GM21526 (cell line): ENCODE measurements around the gene IL1RAPL2.
"Not testable (repeated sequence)": the region's sequence is repeated elsewhere in the genome, so short reads cannot be mapped to it uniquely, and the experiment has no call there.

Source experiments
- ATAC-seq: cut with Tn5 transposase; IDR thresholded peaks from one replicate; pipeline ENCODE4 v1.9.1; 2021; ENCODE audit warnings: moderate library complexity; ENCODE audit not compliant: unreplicated experiment, low FRiP score

IL1RAPL2 gene

DNA sequence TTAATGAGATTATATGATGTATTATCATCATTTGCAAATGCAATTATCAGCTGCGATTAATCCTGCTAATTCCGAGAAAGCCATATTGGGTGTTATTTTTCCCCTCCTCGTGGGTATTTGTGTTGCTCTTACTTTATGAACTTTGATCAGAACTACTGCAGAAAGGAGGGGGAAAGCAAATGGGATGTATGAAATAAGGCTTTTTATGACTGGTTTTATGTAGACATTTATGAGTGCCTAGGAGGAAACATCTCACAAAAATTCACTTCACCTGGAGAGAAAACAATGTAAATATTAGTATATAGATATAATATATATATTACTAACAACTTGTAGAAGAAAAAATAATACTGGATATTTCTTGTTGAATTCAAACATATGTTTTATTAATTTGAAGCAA lies 440.1 kb downstream of the IL1RAPL2 start:
- ATAC-seq: no peak

DNA sequence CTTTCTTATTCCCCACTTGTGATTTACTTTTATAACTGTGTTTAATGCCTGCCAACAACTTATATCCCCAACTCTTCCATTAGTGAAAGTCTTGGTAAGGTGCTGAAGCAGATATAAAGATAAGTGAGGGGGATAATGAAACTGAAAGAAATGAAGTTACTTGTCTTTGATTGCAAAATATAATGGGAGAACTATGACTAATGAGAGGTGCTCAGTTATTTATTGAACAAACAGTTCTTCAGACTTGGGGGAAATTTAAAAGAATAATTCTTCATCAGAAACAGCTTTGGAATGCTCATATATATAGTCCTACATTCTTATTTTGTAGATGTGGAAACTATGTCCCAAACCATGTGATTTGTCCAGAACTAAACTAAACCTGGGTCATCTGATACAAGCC lies 441.0 kb downstream of the IL1RAPL2 start:
- no peak for ATAC-seq

DNA sequence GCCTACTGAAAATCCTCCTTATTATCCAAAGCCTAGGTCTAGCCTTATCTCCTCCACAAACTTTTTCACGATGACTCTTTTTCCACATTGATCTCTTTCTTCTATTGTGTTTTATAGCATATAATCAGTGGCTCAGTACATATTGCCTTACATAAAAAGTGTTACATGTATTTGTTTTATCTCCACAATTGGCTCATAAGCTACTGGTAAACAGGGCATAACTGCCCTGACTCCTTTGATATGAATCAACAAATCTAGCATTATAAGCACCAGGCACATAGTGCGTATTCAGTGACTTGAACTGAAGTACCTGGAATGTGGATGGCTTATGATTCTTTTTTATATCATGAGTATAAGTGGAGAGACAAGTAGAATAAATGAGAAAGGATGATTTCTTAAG lies 447.7 kb downstream of the IL1RAPL2 start:
- ATAC-seq: no peak

DNA sequence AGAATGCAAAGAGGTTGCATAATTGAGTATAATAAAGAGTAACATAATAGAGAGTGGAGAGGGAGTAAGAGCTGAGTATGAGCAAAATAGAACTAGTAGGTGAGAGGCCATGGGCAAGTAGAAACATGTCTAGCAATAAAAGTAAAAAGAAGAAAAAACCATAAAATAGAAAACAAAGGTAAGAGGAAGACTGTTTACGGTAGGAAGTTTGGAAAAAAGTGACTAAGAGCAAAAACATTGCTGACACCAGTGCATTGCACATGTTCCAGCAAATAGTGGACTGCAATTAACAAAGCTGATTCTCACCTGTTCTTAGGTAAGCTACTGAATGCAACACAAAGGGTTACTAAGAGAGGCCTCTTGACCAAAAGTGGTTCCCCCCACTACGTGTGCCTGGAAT lies 451.6 kb downstream of the IL1RAPL2 start:
- ATAC-seq: no peak

DNA sequence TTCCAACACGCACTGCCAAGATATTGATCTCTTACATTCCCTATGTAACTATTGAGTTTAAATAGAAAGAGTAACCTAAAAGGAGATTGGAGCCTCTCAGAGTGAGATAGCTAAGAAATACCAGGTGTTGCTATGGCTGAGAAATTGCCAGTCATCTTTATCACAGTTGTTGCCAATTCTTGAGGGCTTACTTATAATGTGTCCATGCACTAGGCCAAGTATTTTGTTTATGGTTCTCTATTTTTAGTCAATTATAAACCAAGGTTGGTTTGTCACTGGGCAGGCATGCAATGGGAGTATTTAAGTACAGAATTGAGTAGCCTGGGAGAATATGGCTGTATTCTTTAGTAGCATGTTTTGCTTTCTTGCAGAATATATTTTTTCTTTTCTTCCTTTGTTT lies 452.9 kb downstream of the IL1RAPL2 start:
- no peak for ATAC-seq

DNA sequence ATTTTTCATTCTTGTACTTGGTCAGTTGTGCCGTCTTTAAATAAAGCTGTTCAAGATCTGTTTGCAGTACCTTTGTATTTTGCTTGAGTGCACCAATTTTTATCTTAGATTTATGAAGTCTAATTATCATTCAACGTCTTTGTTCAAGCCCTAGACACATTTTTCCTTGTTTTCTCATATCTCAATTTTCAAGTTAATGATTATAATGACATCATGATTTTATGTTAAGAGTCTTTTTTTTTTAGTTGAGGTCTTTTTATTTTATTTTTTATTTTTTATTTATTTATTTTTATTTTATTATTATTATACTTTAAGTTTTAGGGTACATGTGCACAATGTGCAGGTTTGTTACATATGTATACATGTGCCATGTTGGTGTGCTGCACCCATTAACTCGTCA lies 463.0 kb downstream of the IL1RAPL2 start:
- not testable (repeated sequence) for ATAC-seq

DNA sequence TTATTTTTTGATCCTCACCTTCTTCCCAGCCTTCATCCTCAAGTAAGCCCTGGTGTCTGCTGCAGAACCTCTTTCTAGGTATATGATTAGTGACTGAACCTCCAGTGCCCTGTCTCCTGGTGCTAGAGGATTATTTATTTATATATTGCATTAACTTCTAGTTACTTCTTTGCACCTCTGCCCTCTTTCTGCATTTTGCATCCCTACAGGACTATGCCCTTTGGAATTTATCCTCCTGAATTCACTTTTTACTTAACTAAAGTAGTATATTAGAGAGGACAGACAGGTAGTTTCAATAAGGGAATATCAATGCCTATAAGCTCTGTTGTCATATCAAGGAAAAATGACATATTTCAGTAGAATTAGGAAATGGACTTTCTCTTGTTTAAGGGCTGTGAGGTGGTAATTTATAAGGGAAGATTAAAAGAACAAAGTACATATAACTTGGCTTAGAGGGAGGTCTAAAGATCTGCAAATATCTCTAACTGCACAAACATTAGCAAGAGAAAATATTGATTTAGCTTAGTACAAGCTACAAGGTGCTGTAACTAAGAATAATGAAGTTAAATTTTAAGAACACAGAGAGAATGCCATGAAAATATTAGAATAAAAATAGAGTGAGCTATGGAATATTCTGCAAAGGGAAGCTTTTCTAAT lies 472.8 kb downstream of the IL1RAPL2 start:
- ATAC-seq: no peak

DNA sequence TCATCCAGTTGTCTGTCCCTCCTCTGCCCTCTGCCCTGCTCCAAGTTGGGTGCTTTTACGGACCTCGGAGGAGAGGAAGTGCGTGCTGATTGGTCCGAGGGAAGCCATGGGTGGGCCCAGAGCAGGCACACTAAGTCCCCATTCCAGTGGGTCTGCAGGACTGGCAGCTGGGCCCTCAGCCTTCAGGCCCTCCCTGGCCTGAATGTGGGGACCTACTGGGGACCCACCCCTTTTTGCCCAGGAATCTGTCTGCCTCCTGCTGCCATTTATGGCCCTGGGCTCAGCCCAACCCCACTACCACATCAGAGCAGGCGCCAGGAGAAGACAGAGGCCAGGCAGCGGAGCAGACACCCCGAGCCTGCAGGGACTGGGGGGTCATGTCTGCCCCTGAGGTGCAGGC lies 484.9 kb downstream of the IL1RAPL2 start:
- ATAC-seq: no peak

DNA sequence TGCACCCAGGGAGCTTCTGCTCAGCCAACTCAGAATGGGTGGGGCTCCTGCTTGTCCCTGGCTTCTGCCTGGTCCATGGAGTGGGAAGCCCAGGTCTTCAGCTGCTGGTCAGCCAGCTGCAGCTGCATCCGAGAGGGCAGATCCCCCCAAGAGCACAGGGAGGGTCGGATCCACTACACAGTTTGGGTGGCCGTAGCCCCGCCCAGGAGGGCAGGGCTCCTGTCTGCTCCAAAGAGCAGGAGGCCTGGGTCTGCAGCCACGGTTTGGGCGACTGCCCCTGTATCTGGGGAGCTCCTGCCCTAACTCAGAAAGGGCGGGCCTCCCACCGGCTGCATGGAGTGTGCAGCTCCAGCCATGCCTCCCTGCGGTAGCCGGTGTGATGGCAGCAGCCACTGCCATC lies 485.4 kb downstream of the IL1RAPL2 start:
- no peak for ATAC-seq

DNA sequence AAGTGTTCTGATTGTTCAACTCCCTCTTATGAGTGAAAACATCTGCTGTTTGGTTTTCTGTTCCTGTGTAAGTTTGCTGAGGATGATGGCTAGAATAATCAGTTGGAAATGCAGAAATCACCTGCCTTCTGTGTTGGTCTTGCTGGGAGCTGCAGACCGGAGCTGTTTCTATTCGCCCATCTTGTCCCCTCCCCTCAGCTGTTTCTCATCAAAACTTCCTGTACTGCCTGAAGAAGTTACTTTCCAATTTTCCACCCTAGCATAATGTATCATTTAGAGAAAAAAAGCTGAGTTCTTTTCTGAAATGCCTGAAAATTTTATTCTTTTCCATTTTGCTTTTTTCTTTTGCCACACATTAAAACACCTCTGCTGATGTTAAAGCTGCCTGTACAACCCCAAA lies 486.9 kb downstream of the IL1RAPL2 start:
- ATAC-seq: no peak

DNA sequence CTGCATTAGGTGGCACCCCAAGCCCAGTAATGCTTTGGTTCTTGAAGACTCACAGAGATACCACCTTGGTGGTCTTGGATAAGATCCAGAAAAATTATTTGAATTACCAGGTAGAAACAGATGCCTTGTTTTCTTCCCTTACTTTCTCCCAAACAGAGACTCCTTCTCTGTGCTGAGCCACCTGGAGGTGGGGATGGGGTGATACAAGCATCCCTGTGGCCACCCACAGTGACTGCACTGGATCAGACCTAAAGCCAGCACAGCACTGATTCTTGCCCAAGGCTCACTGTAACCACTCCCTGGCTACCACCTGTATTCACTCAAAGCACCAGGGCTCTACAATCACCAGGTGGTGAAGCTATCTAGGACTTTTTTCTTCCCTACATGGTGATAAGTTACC lies 497.7 kb downstream of the IL1RAPL2 start:
- no peak for ATAC-seq

DNA sequence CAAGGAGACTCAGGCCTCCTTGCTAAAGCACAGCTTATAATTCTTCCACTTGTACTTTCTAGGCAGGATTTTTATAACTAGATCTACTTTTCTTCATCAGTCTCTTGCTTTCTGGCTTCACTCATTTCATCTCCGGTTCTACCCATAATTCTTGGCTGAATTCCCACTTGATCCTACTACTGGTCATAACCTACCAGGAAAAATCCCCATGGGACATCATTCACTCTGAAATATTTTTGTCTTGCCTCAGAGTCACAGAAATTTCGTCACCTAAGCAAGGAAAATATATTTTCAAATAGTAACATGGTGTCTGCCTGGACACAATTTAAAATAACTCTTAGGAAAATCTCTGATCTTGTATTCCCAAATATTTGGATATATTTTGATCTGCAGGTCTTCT lies 532.2 kb downstream of the IL1RAPL2 start:
- ATAC-seq: no peak

DNA sequence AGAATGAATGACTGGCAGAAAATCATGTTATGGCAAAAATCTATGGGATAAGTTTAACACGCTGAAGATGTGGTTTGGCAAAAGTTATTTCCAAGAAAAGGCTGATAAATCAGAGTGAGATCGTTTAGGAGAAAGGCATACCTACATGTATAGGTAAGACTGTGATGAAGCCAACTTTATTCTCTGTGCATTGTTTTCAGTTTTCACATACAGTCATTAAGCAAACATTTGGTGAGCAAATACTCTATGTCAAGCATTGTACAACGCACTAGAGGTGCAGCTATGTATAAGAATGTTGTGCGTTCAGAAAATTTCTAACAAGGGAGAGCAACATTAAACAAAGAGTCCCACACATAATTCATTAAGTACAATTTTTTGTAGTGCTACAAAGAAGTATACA lies 532.8 kb downstream of the IL1RAPL2 start:
- no peak for ATAC-seq

DNA sequence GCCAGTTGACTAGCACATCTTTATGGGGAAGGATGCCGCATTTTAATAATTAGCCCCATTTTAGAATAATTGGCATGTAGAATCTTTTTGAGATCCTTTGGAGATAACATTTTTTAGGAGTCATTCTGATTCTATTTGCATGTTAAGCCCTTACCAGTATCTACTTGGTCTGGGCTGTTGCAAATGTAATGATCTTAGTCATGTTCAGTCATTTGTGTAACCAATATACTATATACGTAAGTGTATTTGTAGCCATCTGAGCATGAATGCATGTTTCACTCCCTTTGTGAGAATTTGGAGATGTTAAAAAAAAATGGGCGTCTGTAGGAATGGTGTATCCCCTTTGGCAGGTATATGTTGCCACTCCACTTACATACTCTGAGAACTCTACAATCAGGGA lies 535.4 kb downstream of the IL1RAPL2 start:
- no peak for ATAC-seq

DNA sequence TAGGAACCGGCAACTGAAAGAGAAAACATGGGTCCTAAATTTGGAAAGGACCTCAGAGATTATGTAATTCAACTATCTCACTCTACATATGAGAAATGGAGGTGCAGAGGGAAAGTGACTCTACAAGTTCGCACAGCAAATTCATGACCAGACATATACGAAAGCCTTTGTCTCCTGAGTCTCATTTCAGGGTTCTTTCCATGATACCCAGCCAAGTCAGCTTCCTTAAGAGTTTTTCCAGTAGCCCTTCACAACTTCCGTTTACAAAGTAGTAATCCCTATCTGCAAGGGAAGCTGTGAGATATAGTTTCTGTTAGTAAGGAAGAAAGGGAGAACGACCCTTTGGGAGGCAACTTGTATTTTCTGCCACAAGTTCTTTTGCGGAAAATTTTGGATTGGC lies 543.9 kb downstream of the IL1RAPL2 start:
- no peak for ATAC-seq

DNA sequence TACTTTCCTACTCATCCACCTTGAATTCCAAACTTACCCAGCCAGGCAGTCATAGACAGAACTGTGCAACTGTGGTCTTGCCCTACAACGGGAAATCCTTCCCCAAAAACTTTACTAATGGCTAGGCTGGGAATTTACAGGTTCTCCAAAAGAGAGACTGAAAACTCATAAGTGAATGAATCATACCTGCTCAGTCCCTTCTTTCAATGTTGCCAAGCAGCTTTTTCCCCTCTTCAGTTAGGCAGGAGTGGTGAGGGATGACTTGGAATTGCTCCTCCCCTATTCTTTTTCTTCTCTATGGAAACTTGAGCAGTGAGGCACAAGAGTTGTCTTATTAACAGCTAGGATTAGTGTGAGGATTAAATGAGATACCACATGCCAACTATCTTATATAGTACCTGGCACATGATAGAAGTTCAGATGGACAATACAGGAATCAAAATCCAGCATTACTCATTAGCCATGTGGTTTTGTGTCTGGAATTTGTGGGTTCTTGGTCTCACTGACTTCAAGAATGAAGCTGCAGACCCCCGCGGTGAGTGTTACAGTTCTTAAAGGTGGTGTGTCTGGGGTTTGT lies 548.6 kb downstream of the IL1RAPL2 start:
- ATAC-seq: no peak

DNA sequence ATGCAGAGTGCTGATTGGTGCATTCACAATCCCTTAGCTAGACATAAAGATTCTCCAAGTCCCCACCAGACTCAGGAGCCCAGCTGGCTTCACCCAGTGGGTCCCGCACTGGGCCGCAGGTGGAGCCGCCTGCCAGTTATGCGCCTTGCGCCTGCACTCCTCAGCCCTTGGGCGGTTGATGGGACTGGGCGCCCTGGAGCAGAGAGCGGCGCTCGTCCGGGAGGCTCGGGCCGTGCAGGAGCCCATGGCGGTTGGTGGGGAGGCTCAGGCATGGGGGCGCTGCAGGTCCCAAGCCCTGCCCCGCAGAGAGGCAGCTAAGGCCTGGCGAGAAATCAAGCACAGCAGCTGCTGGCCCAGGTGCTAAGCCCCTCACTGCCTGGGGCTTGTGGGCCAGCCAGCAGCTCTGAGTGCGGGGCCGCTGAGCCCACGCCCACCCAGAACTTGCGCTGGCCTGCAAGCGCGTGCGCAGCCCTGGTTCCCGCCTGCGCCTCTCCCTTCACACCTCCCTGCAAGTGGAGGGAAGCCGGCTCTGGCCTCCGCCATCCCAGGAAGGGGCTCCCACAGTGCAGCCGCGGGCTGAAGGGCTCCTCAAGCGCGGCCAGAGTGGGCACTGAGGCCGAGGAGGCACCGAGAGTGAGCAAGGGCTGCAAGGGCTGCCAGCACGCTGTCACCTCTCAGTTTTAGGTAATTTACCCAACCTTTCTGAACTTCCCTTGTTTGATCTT lies 549.8 kb downstream of the IL1RAPL2 start:
- not testable (repeated sequence) for ATAC-seq

DNA sequence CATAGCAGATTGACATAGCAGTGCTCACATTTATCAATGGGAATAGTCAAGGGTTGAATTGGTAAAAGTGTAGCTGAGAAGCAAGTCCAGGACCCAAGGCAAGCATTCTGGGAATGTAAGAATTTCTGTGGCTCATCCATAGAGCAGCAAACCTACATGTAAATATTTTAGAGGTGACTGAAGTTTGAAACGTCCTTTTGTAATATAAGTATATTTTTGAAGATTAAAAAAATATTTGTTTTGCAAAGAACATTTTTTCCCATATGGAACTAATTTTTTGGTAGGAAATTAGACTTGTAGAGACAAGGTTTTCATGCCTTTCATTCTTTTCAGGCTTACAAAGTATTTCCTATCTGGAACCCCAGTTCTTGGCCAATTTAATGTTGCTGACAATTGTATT lies 550.5 kb downstream of the IL1RAPL2 start:
- no peak for ATAC-seq

DNA sequence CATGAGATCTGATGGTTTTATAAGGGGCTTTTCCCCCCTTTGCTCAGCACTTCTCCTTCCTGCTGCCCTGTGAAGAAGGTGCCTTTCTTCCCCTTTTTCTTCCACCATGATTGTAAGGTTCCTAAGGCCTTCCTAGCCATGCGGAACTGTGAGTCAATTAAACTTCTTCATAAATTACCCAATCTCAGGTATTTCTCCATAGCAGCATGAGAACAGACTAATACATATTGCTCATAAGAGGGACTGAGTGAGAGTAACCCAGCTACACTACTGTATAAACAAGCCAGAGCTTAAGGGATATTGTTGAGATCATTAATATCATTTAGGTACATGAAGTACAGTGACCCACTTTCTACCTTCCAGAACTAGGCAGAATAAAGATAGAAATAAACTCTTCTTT lies 551.6 kb downstream of the IL1RAPL2 start:
- ATAC-seq: no peak

DNA sequence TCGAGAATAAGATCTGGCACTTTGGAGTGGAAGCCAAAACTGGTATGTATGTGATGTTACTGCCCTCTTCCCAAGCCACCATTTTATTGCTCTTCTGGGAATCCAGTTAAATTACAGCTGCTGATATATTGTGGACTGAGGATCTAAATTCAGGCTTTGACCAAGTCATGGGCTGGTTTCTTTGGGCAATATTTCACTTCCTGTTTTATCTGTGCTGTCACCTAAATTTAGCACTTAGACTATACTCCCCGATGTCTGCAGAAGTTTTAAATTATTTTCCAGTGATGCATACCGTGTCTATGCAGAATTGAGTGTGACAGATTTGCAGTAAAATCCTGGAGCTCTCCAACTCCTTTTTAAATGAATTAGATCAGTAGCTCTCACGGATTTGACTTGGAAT lies 554.5 kb downstream of the IL1RAPL2 start:
- ATAC-seq: no peak

DNA sequence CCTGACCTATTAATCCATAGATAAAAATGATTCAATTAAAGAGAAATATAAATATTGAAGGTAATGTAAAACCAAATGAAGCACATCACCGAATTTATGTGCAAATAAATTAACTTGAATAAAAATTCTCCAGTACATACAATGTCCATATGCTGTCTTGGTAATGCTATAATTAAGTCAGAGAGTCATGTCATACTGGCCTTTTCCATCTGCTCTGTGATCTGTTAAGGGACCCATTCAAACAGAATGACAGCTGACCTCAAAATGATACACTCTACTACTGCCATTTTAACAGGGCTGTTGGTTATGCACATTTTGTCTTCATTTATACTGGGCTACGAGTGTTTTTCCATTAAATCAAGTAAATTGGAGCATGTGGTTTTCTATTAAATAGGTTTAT lies 555.2 kb downstream of the IL1RAPL2 start:
- no peak for ATAC-seq

DNA sequence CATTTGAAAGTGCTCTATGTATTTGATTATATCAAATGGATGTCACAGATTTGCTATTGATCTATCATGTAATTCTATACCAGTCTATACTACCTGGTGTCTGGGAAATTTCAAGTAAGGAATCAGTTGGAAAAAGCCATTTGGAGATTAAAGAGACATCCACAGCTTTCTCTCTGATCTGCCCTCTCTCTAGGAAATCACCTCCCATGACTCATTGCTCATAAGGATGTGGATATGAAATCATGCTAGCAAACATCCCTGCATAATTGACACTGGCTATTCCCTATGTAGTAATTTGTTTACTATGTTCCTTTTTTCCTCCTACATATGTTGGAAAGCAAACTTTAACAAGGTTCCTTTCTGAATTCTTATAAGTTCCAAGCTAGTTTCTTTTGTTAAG lies 560.2 kb downstream of the IL1RAPL2 start:
- ATAC-seq: no peak
